K562 (cell line): ENCODE results near the gene CLUH. TPM values are rescaled to one million over a fixed set of nuclear protein-coding genes. Genes with fewer than 3 reads are reported as not detected.

Experiments
- ATAC-seq: fragments of 200-7000 bp; cut with Tn5 transposase; 3 replicates; pipeline ENCODE4 v1.9.1; 2020; ENCODE audit warnings: moderate library complexity
- BruUV-seq: library from RNA; stranded (reverse); fragments of 400-500 nt; replicated peaks from 2 replicates; lab custom pipeline; 2021; lab: Mats Ljungman, UMichigan
- CTCF ChIA-PET: fragments of 300-600 bp; formaldehyde crosslinking; extraction: SDS; loops from one replicate; lab custom pipeline; 2021; ENCODE audit warnings: low intra/inter-chr PET ratio; lab: Yijun Ruan, JAX
- POLR2A ChIA-PET: fragments of 300-600, 350-650 bp; sonication (Branson Sonifier 250); formaldehyde crosslinking; extraction: SDS; loops from one replicate; lab custom pipeline; 2021; ENCODE audit warnings: antibody characterized with exemption, inconsistent platforms; lab: Yijun Ruan, JAX
- DNase-seq, 4 experiments: peaks; one replicate each; pipeline versions ENCODE4 v3.0.0 to v3.0.0-alpha.2; 2011 to 2018; ENCODE audit warnings: low spot score in 3 of 4, mixed read lengths in 3 of 4; ENCODE audit errors: extremely low read depth in 1 of 4
- FAIRE-seq: peaks from 2 replicates; lab custom pipeline; 2011; peaks lifted over from hg19 to GRCh38; lab: Jason Lieb, UNC
- H2AFZ ChIP-seq: 2 replicates; pipeline ENCODE4 v1.6.0; 2011; ENCODE audit warnings: low read depth, low read length, control low read depth, inconsistent platforms
- H3K27ac ChIP-seq: fragments of 200-600 bp; 3 replicates; pipeline ENCODE4 v1.8.0; 2011; ENCODE audit warnings: low read depth, mild to moderate bottlenecking, control low read depth, inconsistent platforms, low read length, moderate library complexity, mixed read lengths; ENCODE audit errors: extremely low read depth
- H3K27me3 ChIP-seq, 2 experiments: fragments of 300-600 bp in 1 of 2; 2 replicates in 1 of 2; 3 replicates in 1 of 2; pipeline versions ENCODE4 v1.6.0 to v1.8.0; 2011; ENCODE audit warnings: inconsistent platforms in 2 of 2, low read length in 2 of 2, mild to moderate bottlenecking in 1 of 2, mixed read lengths in 1 of 2, moderate library complexity in 1 of 2; ENCODE audit not compliant: control insufficient read depth in 2 of 2, insufficient read depth in 2 of 2
- H3K36me3 ChIP-seq: fragments of 300-600 bp; 3 replicates; pipeline ENCODE4 v1.8.0; 2011; ENCODE audit warnings: mild to moderate bottlenecking, low read length, inconsistent platforms; ENCODE audit not compliant: control insufficient read depth, insufficient read depth
- H3K4me1 ChIP-seq, 2 experiments: fragments of 200-600 bp in 1 of 2; replicated peaks in 1 of 2; 2 replicates in 1 of 2; 3 replicates in 1 of 2; pipeline versions ENCODE4 v1.5.1 to v1.8.0; 2011; ENCODE audit warnings: inconsistent platforms in 2 of 2, low read length in 2 of 2, mild to moderate bottlenecking in 1 of 2, mixed read lengths in 1 of 2, moderate library complexity in 1 of 2; ENCODE audit not compliant: control insufficient read depth in 2 of 2, insufficient read depth in 2 of 2
- H3K4me2 ChIP-seq: 2 replicates; pipeline ENCODE4 v1.6.1; 2011; ENCODE audit warnings: low read length, control low read depth, inconsistent platforms, mixed read lengths; ENCODE audit not compliant: insufficient read depth
- H3K4me3 ChIP-seq: fragments of 200-600 bp; sonication (generic), shearing (Covaris generic); 2 replicates; pipeline ENCODE4 v1.5.1; 2016; ENCODE audit warnings: control low read depth, inconsistent platforms
- H3K79me2 ChIP-seq: fragments of 200-600 bp; 3 replicates; pipeline ENCODE4 v1.8.0; 2011; ENCODE audit warnings: low read length, inconsistent platforms; ENCODE audit not compliant: control insufficient read depth, insufficient read depth
- H3K9ac ChIP-seq, 2 experiments: 2 replicates each; pipeline versions ENCODE4 v1.6.0 to v1.6.1; 2011; ENCODE audit warnings: low read depth in 2 of 2, low read length in 2 of 2, control low read depth in 1 of 2, inconsistent platforms in 1 of 2, mild to moderate bottlenecking in 1 of 2, mixed read lengths in 1 of 2; ENCODE audit not compliant: insufficient read depth in 1 of 2
- H3K9me1 ChIP-seq: one replicate; pipeline ENCODE4 v1.6.0; 2011; ENCODE audit warnings: inconsistent platforms, mild to moderate bottlenecking, low read length, moderate library complexity; ENCODE audit not compliant: control insufficient read depth, insufficient read depth
- H3K9me3 ChIP-seq: replicated peaks from 2 replicates; pipeline ENCODE4 v1.5.1; 2011; ENCODE audit warnings: low read depth, low read length, inconsistent platforms; ENCODE audit not compliant: control insufficient read depth, insufficient read depth
- H4K20me1 ChIP-seq: replicated peaks from 2 replicates; pipeline ENCODE4 v1.6.1; 2011; ENCODE audit warnings: low read length, inconsistent platforms, mixed read lengths; ENCODE audit not compliant: control insufficient read depth, insufficient read depth
- CTBP1 ChIP-seq: fragments of 450-650 bp; IDR thresholded peaks from 2 replicates; pipeline ENCODE4 v1.6.1; 2016; ENCODE audit warnings: borderline replicate concordance
- ESRRA ChIP-seq: fragments of 450-650 bp; IDR thresholded peaks from 2 replicates; pipeline ENCODE4 v1.6.1; 2014; ENCODE audit warnings: low read depth, mild to moderate bottlenecking, moderate library complexity, borderline replicate concordance
- GTF2A2 ChIP-seq: IDR thresholded peaks from 2 replicates; pipeline ENCODE4 v1.6.1; 2016; ENCODE audit warnings: mild to moderate bottlenecking, missing genetic modification characterization, missing compliant biosample characterization
- HDAC8 ChIP-seq: fragments of 450-650 bp; IDR thresholded peaks from 2 replicates; pipeline ENCODE4 v1.6.1; 2016; ENCODE audit warnings: mild to moderate bottlenecking, missing genetic modification characterization, moderate library complexity, missing compliant biosample characterization
- HIVEP1 ChIP-seq: fragments of 250-450 bp; sonication (Bioruptor Pico); IDR thresholded peaks from 2 replicates; pipeline ENCODE4 v1.4.0; 2020; ENCODE audit warnings: mild to moderate bottlenecking
- KLF16 ChIP-seq: IDR thresholded peaks from 2 replicates; pipeline ENCODE4 v1.6.1; 2016; ENCODE audit warnings: antibody characterized with exemption
- PCBP2 ChIP-seq: fragments of 200-400 bp; formaldehyde crosslinking; IDR thresholded peaks from 2 replicates; pipeline ENCODE4 v1.6.1; 2018; ENCODE audit warnings: low read length, low read depth, mild to moderate bottlenecking, moderate library complexity; ENCODE audit not compliant: poor library complexity, severe bottlenecking
- SMAD3 ChIP-seq: fragments of 450-650 bp; formaldehyde crosslinking; conservative IDR thresholded peaks from 2 replicates; pipeline ENCODE4 v1.4.0; 2020; ENCODE audit warnings: mild to moderate bottlenecking
- YBX1 ChIP-seq: fragments of 450-650 bp; IDR thresholded peaks from 2 replicates; pipeline ENCODE4 v1.7.1; 2016; ENCODE audit warnings: mild to moderate bottlenecking
- ZBTB12 ChIP-seq: fragments of 250-450 bp; sonication (Bioruptor Pico); IDR thresholded peaks from 2 replicates; pipeline ENCODE4 v1.4.0; 2020
- ZNF280B ChIP-seq: fragments of 250-450 bp; sonication (Bioruptor Pico); IDR thresholded peaks from 2 replicates; pipeline ENCODE4 v1.5.1; 2021; ENCODE audit warnings: mild to moderate bottlenecking
- ZSCAN32 ChIP-seq: fragments of 450-650 bp; formaldehyde crosslinking; IDR thresholded peaks from 2 replicates; pipeline ENCODE4 v1.4.0; 2020; ENCODE audit warnings: mild to moderate bottlenecking, moderate library complexity
- WGBS: fragments of 100-300 bp; shearing (Covaris generic); methylation state at CpG from one replicate; pipeline ENCODE4 v1.1.6; 2016; ENCODE audit warnings: low coverage, mixed read lengths; ENCODE audit not compliant: insufficient coverage; ENCODE audit errors: missing lambda C conversion rate; 5-methylcytosine and 5-hydroxymethylcytosine counted together
- in situ Hi-C: fragments of 300-500 bp; cut with MboI; formaldehyde crosslinking; loops from 4 replicates; pipeline ENCODE4 v1.15.0; 2018; ENCODE audit warnings: inconsistent platforms, mixed read lengths
- intact Hi-C: fragments of 100-400 bp; cut with micrococcal nuclease; formaldehyde crosslinking; loops from 2 replicates; pipeline ENCODE4 v1.14.2; 2022
- polyA plus RNA-seq, 8 experiments: library from polyadenylated mRNA; depleted of rRNA in 4 of 8; stranded (reverse) in 5 of 8; unstranded in 3 of 8; fragments of >200 nt; fragmentation: Nextera tagmentation in 2 of 8; fragmentation: Illumina TruSeq in 1 of 8; extraction: Ambion mirVana in 2 of 8; extraction: Trizol in 1 of 8; gene quantifications; 2 replicates each; pipeline versions ENCODE4 v1.2.1 to v1.2.3, GENCODE V29; 2011 to 2014; ENCODE audit warnings: inconsistent platforms in 1 of 8, missing spikeins in 1 of 8
- total RNA-seq, 7 experiments: library from RNA; depleted of rRNA in 6 of 7; stranded (reverse); fragments of >200 nt in 6 of 7; fragmentation: Illumina TruSeq in 2 of 7; extraction: Trizol in 2 of 7; gene quantifications; 2 replicates each; pipeline versions ENCODE4 v1.2.1 to v1.2.3, GENCODE V29; 2011 to 2021; ENCODE audit warnings: low replicate concordance in 1 of 7
- TF ChIP-seq, protein P1 (sequence below): sonication (generic); formaldehyde crosslinking; IDR thresholded peaks from 2 replicates; pipeline ENCODE4 v1.8.0; 2022; ENCODE audit warnings: mild to moderate bottlenecking, missing genetic modification reagents, borderline replicate concordance
- TF ChIP-seq, protein P2 (sequence below), 2 experiments: fragments of 450-650 bp; IDR thresholded peaks; 2 replicates each; pipeline ENCODE4 v1.6.1; 2018; ENCODE audit warnings: mild to moderate bottlenecking in 2 of 2, low read depth in 1 of 2; ENCODE audit not compliant: partially characterized antibody in 2 of 2

Gene CLUH
- total and polyA plus RNA-seq, 9 of the 15 experiments (the other 6 are each of a cell fraction or from before 2014, with no cell fraction given) = 0.21 to 140 (median 33.2) TPM

- H4K20me1 ChIP-seq = no peaks in the 10 kb centered on the region
- no peaks in the 10 kb centered on the region for H3K27me3 ChIP-seq
- no peaks in the 10 kb centered on the region for H3K9me1 ChIP-seq
- no peak overlapping the region for H3K27ac ChIP-seq
- H3K9me3 ChIP-seq = no peaks in the 10 kb centered on the region
- POLR2A ChIA-PET = interaction anchor here (0.7 kb wide), 1 partner anchor 1205 kb away, joined by 3 read pairs; no protein-coding TSS in a partner anchor
- ATAC-seq = no peak
- 0 out of 4 replicates have a peak overlapping the region, but pooled peaks of 1 of the 2 experiments have one; percentile 26 for H3K9ac ChIP-seq
- TF ChIP-seq ESRRA = no peak
- no peak for TF ChIP-seq YBX1
- TF ChIP-seq, protein P1, sequence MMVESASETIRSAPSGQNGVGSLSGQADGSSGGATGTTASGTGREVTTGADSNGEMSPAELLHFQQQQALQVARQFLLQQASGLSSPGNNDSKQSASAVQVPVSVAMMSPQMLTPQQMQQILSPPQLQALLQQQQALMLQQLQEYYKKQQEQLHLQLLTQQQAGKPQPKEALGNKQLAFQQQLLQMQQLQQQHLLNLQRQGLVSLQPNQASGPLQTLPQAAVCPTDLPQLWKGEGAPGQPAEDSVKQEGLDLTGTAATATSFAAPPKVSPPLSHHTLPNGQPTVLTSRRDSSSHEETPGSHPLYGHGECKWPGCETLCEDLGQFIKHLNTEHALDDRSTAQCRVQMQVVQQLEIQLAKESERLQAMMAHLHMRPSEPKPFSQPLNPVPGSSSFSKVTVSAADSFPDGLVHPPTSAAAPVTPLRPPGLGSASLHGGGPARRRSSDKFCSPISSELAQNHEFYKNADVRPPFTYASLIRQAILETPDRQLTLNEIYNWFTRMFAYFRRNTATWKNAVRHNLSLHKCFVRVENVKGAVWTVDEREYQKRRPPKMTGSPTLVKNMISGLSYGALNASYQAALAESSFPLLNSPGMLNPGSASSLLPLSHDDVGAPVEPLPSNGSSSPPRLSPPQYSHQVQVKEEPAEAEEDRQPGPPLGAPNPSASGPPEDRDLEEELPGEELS (CRISPR knock-in tag) = no peak
- no peak for TF ChIP-seq HDAC8
- TF ChIP-seq CTBP1 = no peak
- no peak for TF ChIP-seq HIVEP1 (CRISPR knock-in tag)
- no peak for TF ChIP-seq PCBP2
- TF ChIP-seq, protein P2, sequence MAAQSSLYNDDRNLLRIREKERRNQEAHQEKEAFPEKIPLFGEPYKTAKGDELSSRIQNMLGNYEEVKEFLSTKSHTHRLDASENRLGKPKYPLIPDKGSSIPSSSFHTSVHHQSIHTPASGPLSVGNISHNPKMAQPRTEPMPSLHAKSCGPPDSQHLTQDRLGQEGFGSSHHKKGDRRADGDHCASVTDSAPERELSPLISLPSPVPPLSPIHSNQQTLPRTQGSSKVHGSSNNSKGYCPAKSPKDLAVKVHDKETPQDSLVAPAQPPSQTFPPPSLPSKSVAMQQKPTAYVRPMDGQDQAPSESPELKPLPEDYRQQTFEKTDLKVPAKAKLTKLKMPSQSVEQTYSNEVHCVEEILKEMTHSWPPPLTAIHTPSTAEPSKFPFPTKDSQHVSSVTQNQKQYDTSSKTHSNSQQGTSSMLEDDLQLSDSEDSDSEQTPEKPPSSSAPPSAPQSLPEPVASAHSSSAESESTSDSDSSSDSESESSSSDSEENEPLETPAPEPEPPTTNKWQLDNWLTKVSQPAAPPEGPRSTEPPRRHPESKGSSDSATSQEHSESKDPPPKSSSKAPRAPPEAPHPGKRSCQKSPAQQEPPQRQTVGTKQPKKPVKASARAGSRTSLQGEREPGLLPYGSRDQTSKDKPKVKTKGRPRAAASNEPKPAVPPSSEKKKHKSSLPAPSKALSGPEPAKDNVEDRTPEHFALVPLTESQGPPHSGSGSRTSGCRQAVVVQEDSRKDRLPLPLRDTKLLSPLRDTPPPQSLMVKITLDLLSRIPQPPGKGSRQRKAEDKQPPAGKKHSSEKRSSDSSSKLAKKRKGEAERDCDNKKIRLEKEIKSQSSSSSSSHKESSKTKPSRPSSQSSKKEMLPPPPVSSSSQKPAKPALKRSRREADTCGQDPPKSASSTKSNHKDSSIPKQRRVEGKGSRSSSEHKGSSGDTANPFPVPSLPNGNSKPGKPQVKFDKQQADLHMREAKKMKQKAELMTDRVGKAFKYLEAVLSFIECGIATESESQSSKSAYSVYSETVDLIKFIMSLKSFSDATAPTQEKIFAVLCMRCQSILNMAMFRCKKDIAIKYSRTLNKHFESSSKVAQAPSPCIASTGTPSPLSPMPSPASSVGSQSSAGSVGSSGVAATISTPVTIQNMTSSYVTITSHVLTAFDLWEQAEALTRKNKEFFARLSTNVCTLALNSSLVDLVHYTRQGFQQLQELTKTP (IDR thresholded peaks at IDR 0.05; ENCODE audit: low read depth in 1 of 2, partially characterized antibody in 2 of 2) = no peak
- no peak for TF ChIP-seq ZBTB12 (CRISPR knock-in tag)
- no peak for TF ChIP-seq ZSCAN32
- no peak for TF ChIP-seq SMAD3
- TF ChIP-seq GTF2A2 (tag) = no peak
- TF ChIP-seq ZNF280B (CRISPR knock-in tag) = no peak
- TF ChIP-seq KLF16 = no peak
- CTCF ChIA-PET = no interaction called here
- no peak overlapping the region for H3K4me3 ChIP-seq
- no peak overlapping the region for H2AFZ ChIP-seq
- no peak for FAIRE-seq
- H3K36me3 ChIP-seq = no peaks in the 10 kb centered on the region
- intact Hi-C loops (no loop called here), in situ Hi-C loops (no loop called here)
- BruUV-seq = no TSS peak
- WGBS = 21% methylated on average over 4 of the region's 4 CpGs
- H3K4me2 ChIP-seq = no peak overlapping the region
- peaks cover 13 to 30% of the 10 kb centered on the region in 2 experiments; a peak in 4 of 5 replicates for H3K4me1 ChIP-seq
- H3K79me2 ChIP-seq = no peaks in the 10 kb centered on the region
- DNase-seq = no peak
Measured at GRCh38 chr17:2719861-2720260, 8.3 kb upstream of the CLUH start.
